ENCODE results near the gene SPR.

The SPR gene

GRCh38 chr2:72931280-72931910, 44.2 kb downstream of the SPR start:
- DNase-seq (ENCODE audit: low read depth in 2 of 2) = no peak

- no peak for DNase-seq (ENCODE audit: low read depth in 2 of 2)
Measured at GRCh38 chr2:72932045-72932740, 45.0 kb downstream of the SPR start.

GRCh38 chr2:72932805-72933204, 45.6 kb downstream of the SPR start:
- no peak for DNase-seq (ENCODE audit: low read depth in 2 of 2)

- DNase-seq (ENCODE audit: low read depth in 2 of 2) = no peak
Measured at GRCh38 chr2:72933207-72933606, 46.0 kb downstream of the SPR start.

GRCh38 chr2:72933646-72934151, 46.5 kb downstream of the SPR start:
- no peak for DNase-seq (ENCODE audit: low read depth in 2 of 2)

- no peak for DNase-seq (ENCODE audit: low read depth in 2 of 2)
Measured at GRCh38 chr2:72934683-72935610, 47.7 kb downstream of the SPR start.

- no peak for DNase-seq (ENCODE audit: low read depth in 2 of 2)
Measured at GRCh38 chr2:72935611-72935957, 48.4 kb downstream of the SPR start.

GRCh38 chr2:72936660-72937355, 49.6 kb downstream of the SPR start:
- DNase-seq (ENCODE audit: low read depth in 2 of 2) = no peak

GRCh38 chr2:72937356-72937669, 50.1 kb downstream of the SPR start:
- DNase-seq (ENCODE audit: low read depth in 2 of 2) = no peak

GRCh38 chr2:72938455-72938854, 51.2 kb downstream of the SPR start:
- DNase-seq (ENCODE audit: low read depth in 2 of 2) = no peak

- DNase-seq (ENCODE audit: low read depth in 2 of 2) = no peak
Measured at GRCh38 chr2:72940361-72940760, 53.2 kb downstream of the SPR start.

GRCh38 chr2:72940786-72941185, 53.6 kb downstream of the SPR start:
- DNase-seq (ENCODE audit: low read depth in 2 of 2) = no peak

Data from stimulated activated CD4-positive, alpha-beta T cell treated with anti-CD3 and anti-CD28 coated beads, Interleukin-1b, Interleukin-23, amount 100 ng/mL, for 1 hour (primary cell).